ENCODE results near the gene SDK2. TPM values are rescaled to one million over a fixed set of nuclear protein-coding genes. Genes with fewer than 3 reads are reported as not detected.
A peak's percentile ranks its signal among the peaks of the same experiment; 100 is the strongest.

The SDK2 gene
- polyA plus RNA-seq, 6 donors from 2014 or later = 0.10 to 6.3 (median 1.6) TPM

GRCh38 chr17:73623818-73624217 is 20.4 kb downstream of the SDK2 start:
- Mint-ChIP-seq H3K4me3 (no peak overlapping the region), H3K9me3 (peaks cover 0 to 8% (median 5%) of the 10 kb centered on the region in 7 donors), H3K4me1 (peaks cover 33 to 83% (median 60%) of the 10 kb centered on the region in 3 donors), H3K27me3 (no peaks in the 10 kb centered on the region), H3K27ac (peak overlapping the region in 4 of 6 donors; percentile 37 to 73 (median 56)), H3K36me3 (peaks cover 5 to 6% of the 10 kb centered on the region in 2 donors)
- no peak for ATAC-seq (ENCODE audit: low read depth in 2 of 2)
- DNase-seq = no peak

- H3K4me3 Mint-ChIP-seq = no peak overlapping the region
- DNase-seq (no peak), ATAC-seq (ENCODE audit: low read depth in 2 of 2) (no peak)
- H3K27ac Mint-ChIP-seq = peak overlapping the region in 4 of 6 donors; percentile 21 to 72 (median 48)
- peaks cover 0 to 8% (median 5%) of the 10 kb centered on the region in 7 donors for H3K9me3 Mint-ChIP-seq
- no peaks in the 10 kb centered on the region for H3K27me3 Mint-ChIP-seq
- H3K4me1 Mint-ChIP-seq = peaks cover 36 to 77% (median 66%) of the 10 kb centered on the region in 3 donors
- peaks cover 5 to 6% of the 10 kb centered on the region in 2 donors for H3K36me3 Mint-ChIP-seq
These were observed 21.0 kb downstream of the SDK2 start for GRCh38 chr17:73623247-73623646.

- ATAC-seq (ENCODE audit: low read depth in 2 of 2) = no peak
- no peak for DNase-seq
- Mint-ChIP-seq H3K4me3 (peak overlapping the region in 1 of 8 donors; percentile 2), H3K27me3 (no peaks in the 10 kb centered on the region), H3K4me1 (peaks cover 43 to 84% (median 73%) of the 10 kb centered on the region in 3 donors), H3K9me3 (peaks cover 0 to 8% (median 5%) of the 10 kb centered on the region in 7 donors), H3K36me3 (peaks cover 5 to 6% of the 10 kb centered on the region in 2 donors), H3K27ac (peak overlapping the region in 2 of 6 donors; percentile 32 to 59)
These were observed 21.9 kb downstream of the SDK2 start for GRCh38 chr17:73622381-73622780.

- peak overlapping the region in 2 of 6 donors; percentile 9 to 22 for H3K27ac Mint-ChIP-seq
- DNase-seq = no peak
- no peak overlapping the region for H3K4me3 Mint-ChIP-seq
- no peak for ATAC-seq (ENCODE audit: low read depth in 2 of 2)
- peaks cover 40 to 83% (median 77%) of the 10 kb centered on the region in 3 donors for H3K4me1 Mint-ChIP-seq
- H3K36me3 Mint-ChIP-seq = peaks cover 5 to 6% of the 10 kb centered on the region in 2 donors
- peaks cover 0 to 8% (median 5%) of the 10 kb centered on the region in 7 donors for H3K9me3 Mint-ChIP-seq
- H3K27me3 Mint-ChIP-seq = no peaks in the 10 kb centered on the region
These were observed 22.6 kb downstream of the SDK2 start for GRCh38 chr17:73621685-73622084.

- peaks cover 5 to 6% of the 10 kb centered on the region in 2 donors for H3K36me3 Mint-ChIP-seq
- ATAC-seq (ENCODE audit: low read depth in 2 of 2) (peak in 1 of 2 donors; percentile 27), DNase-seq (no peak)
- H3K4me3 Mint-ChIP-seq = peak overlapping the region in 2 of 8 donors; percentile 22 to 25
- peaks cover 52 to 89% (median 87%) of the 10 kb centered on the region in 3 donors for H3K4me1 Mint-ChIP-seq
- H3K27me3 Mint-ChIP-seq = no peaks in the 10 kb centered on the region
- H3K27ac Mint-ChIP-seq = peak overlapping the region in 1 of 6 donors; percentile 23
- H3K9me3 Mint-ChIP-seq = peaks cover 0 to 8% (median 5%) of the 10 kb centered on the region in 7 donors
These were observed 23.8 kb downstream of the SDK2 start for GRCh38 chr17:73620414-73620813.

- peaks cover 5 to 6% of the 10 kb centered on the region in 2 donors for H3K36me3 Mint-ChIP-seq
- H3K27me3 Mint-ChIP-seq = no peaks in the 10 kb centered on the region
- peak overlapping the region in 2 of 6 donors; percentile 80 to 90 for H3K27ac Mint-ChIP-seq
- no peak overlapping the region for H3K4me3 Mint-ChIP-seq
- peaks cover 48 to 73% (median 65%) of the 10 kb centered on the region in 3 donors for H3K4me1 Mint-ChIP-seq
- ATAC-seq (ENCODE audit: low read depth in 2 of 2) (no peak), DNase-seq (no peak)
- peaks cover 0 to 8% (median 5%) of the 10 kb centered on the region in 7 donors for H3K9me3 Mint-ChIP-seq
These were observed 26.7 kb downstream of the SDK2 start for GRCh38 chr17:73617501-73617900.

GRCh38 chr17:73616873-73617404 is 27.3 kb downstream of the SDK2 start:
- ATAC-seq (ENCODE audit: low read depth in 2 of 2) (no peak), DNase-seq (no peak)
- no peaks in the 10 kb centered on the region for H3K27me3 Mint-ChIP-seq
- H3K27ac Mint-ChIP-seq = peak overlapping the region in 3 of 6 donors; percentile 52 to 89 (median 75)
- peaks cover 5 to 6% of the 10 kb centered on the region in 2 donors for H3K36me3 Mint-ChIP-seq
- H3K4me1 Mint-ChIP-seq = peaks cover 48 to 73% (median 59%) of the 10 kb centered on the region in 3 donors
- H3K9me3 Mint-ChIP-seq = peaks cover 0 to 8% (median 5%) of the 10 kb centered on the region in 7 donors
- H3K4me3 Mint-ChIP-seq = peak overlapping the region in 2 of 8 donors; percentile 22 to 68

GRCh38 chr17:73616120-73616872 is 27.9 kb downstream of the SDK2 start:
- no peak for DNase-seq
- Mint-ChIP-seq H3K4me3 (peak overlapping the region in 1 of 8 donors; percentile 22), H3K27me3 (no peaks in the 10 kb centered on the region), H3K4me1 (peaks cover 48 to 71% (median 61%) of the 10 kb centered on the region in 3 donors), H3K36me3 (peaks cover 5 to 6% of the 10 kb centered on the region in 2 donors), H3K27ac (peak overlapping the region in 3 of 6 donors; percentile 52 to 89 (median 75)), H3K9me3 (peaks cover 0 to 8% (median 5%) of the 10 kb centered on the region in 7 donors)
- no peak for ATAC-seq (ENCODE audit: low read depth in 2 of 2)

GRCh38 chr17:73614256-73614655 is 30.0 kb downstream of the SDK2 start:
- Mint-ChIP-seq H3K4me1 (peaks cover 44 to 60% (median 60%) of the 10 kb centered on the region in 3 donors), H3K36me3 (peaks cover 3% of the 10 kb centered on the region in 2 donors), H3K4me3 (no peak overlapping the region), H3K27me3 (no peaks in the 10 kb centered on the region), H3K9me3 (peaks cover 0 to 3% (median 2%) of the 10 kb centered on the region in 7 donors), H3K27ac (peak overlapping the region in 1 of 6 donors; percentile 12)
- no peak for ATAC-seq (ENCODE audit: low read depth in 2 of 2)
- no peak for DNase-seq

- H3K27ac Mint-ChIP-seq = peak overlapping the region in 1 of 6 donors; percentile 12
- no peak for ATAC-seq (ENCODE audit: low read depth in 2 of 2)
- peaks cover 0 to 4% (median 0%) of the 10 kb centered on the region in 7 donors for H3K9me3 Mint-ChIP-seq
- DNase-seq = no peak
- H3K36me3 Mint-ChIP-seq = peaks cover 5 to 8% of the 10 kb centered on the region in 2 donors
- H3K27me3 Mint-ChIP-seq = no peaks in the 10 kb centered on the region
- H3K4me3 Mint-ChIP-seq = no peak overlapping the region
- H3K4me1 Mint-ChIP-seq = peaks cover 51 to 62% (median 60%) of the 10 kb centered on the region in 3 donors
These were observed 30.7 kb downstream of the SDK2 start for GRCh38 chr17:73613271-73614233.

GRCh38 chr17:73612031-73612472 is 32.2 kb downstream of the SDK2 start:
- no peak for ATAC-seq (ENCODE audit: low read depth in 2 of 2)
- no peak for DNase-seq
- Mint-ChIP-seq H3K36me3 (peaks cover 5 to 9% of the 10 kb centered on the region in 2 donors), H3K27me3 (no peaks in the 10 kb centered on the region), H3K27ac (peak overlapping the region in 2 of 6 donors; percentile 60 to 69), H3K4me1 (peaks cover 45 to 62% (median 58%) of the 10 kb centered on the region in 3 donors), H3K4me3 (no peak overlapping the region), H3K9me3 (peaks cover 0 to 1% (median 0%) of the 10 kb centered on the region in 7 donors)

- ATAC-seq (ENCODE audit: low read depth in 2 of 2) (no peak), DNase-seq (no peak)
- no peaks in the 10 kb centered on the region for H3K27me3 Mint-ChIP-seq
- peak overlapping the region in 2 of 6 donors; percentile 6 to 69 for H3K27ac Mint-ChIP-seq
- H3K9me3 Mint-ChIP-seq = peaks cover 0 to 1% (median 0%) of the 10 kb centered on the region in 7 donors
- H3K4me1 Mint-ChIP-seq = peaks cover 40 to 61% (median 55%) of the 10 kb centered on the region in 3 donors
- H3K4me3 Mint-ChIP-seq = peak overlapping the region in 1 of 8 donors; percentile 35
- peaks cover 5 to 9% of the 10 kb centered on the region in 2 donors for H3K36me3 Mint-ChIP-seq
These were observed 32.6 kb downstream of the SDK2 start for GRCh38 chr17:73611630-73612029.
